ENCODE data around the gene TBC1D22A. TPM values are rescaled to one million over a fixed set of nuclear protein-coding genes. Genes with fewer than 3 reads are reported as not detected.

TBC1D22A gene
- polyA plus RNA-seq, 1 donor: 19.0 TPM

DNA sequence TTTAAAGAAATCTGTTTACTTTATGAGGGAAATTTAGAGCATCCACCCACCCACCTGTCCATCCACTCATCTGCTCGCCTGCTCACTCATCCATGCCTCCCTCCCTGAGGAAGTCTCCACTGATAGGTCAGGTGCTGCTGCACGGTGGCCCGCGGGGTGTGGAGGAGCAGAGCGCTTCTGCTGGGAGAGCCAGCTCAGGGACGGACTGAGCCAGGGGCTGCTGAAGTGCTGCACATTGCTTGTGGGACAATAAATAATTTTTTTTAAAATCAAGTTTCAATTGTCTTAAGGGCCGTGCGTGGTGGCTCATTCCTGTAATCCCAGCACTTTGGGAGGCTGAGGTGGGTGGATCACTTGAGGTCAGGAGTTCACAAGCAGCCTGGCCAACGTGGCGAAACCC, 148.9 kb downstream of the TBC1D22A start:
- DNase-seq: no peak

DNA sequence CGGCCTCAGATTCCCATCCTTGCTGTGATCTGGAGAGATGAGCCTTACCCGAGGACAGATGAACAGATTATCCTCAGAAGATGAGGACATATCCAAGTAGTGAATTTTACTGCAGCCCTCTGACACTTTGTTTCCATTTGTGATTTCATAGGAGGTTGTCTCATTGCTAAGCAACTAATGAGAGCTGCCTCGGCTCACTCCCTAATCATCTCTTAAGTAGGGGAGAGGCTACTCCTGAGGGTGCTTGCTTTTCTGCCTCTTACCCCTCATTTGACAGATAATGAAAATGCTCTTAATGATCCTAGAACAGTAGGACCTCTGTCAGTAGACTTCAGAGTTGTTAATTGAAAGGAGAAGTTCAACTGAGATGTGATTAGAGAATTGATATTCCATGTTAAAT, 150.9 kb downstream of the TBC1D22A start:
- no peak for DNase-seq

DNA sequence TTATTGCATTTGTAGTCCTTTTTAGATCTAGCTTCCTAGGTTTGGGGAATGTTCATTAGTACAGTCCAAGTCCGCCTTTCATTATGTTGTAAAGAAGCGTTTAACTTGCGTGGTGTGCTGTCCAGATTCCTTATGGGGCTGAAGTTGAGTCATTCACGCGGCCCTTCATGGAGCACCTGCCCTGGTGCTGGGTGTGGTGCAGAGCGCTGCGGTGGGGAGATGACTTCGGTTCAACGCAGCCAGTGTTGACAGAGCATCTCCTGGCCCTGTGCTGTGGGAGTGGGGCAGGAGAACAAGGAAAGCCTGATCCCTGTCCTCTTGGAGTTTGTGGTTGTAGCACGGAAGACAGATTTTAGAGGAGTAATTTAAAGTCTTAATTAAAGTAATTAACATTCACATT, 152.0 kb downstream of the TBC1D22A start:
- DNase-seq: no peak

DNA sequence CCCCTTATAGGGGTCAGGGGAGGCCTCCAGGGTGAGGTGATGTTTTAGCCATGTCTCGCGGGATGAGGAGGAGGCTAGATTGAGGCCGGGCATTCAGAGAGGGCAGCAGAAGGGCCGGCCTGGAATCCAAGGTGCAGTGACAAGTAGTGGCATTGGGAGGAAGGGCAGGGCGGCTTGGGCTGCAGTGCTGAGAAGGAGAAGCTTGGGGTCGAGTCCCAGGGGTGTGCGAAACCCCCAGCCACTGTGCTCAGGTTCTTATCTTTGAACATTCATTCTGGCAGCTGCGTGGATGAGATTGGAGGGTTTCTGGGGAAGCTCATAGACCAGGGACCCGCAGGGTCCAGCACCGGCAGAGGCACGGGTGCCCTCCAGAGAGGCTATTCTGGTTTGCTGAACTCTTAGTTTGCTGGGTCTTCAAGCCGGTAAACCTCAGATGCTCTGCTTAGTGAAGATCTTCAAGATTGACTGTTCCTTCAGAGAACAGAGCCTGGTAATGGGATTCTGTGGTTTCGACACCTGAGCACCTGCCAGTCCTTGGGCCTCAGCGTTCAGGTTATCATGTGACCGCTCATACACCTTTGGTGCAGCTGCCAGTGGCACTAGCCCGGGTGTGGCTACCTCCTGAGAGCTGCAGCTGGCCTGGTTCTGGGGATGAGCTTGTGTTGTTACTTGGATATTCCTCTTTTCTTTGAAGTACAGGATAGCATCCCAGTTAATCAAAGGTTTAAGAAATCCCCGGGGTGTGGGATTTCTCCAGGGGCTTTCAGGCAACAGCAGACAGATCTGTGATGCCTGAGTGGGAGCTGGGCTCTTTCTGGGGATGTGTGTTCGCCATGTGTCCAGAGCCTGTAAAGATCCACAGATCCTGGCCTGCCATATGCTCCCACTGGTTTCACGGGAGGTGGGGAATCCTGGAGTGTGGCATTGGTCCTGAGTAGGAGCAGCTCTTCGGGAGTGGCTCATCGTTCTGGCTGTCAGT, 152.8 kb downstream of the TBC1D22A start:
- DNase-seq: no peak

DNA sequence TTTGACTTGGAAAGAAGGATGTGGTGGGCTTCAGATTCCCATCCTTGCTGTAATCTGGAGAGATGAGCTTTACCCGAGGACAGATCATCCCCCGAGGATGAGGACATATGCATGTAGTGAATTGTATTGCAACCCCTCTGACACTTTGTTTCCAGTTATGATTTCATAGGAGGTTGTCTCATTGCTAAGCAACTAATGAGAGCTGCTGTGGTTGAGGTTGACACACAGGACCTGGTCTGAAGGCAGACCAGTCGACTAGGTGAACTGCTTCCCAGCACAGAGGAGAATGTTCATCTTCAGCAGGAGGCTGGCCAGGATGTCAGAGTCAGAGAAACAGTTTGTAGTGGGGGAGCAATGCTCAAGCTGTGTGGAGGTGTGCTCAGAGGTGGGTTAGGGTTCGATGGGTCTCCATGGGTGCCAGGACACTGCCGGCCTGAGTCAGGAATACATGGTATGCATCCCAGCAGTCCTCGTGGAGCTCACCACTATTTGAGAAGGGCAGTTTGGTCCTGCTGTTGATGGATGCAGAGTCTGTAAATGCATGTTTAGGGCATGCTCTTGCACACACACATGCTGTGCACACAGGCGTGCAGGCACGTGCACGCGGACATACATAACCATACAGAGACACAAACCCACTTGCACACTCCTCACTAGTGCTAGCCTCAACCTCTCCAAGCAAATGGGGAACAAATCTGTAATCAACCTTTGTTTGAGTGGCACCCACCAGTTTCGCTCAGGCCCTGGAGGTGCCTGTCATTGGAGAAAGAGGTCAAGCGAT, 153.7 kb downstream of the TBC1D22A start:
- no peak for DNase-seq

DNA sequence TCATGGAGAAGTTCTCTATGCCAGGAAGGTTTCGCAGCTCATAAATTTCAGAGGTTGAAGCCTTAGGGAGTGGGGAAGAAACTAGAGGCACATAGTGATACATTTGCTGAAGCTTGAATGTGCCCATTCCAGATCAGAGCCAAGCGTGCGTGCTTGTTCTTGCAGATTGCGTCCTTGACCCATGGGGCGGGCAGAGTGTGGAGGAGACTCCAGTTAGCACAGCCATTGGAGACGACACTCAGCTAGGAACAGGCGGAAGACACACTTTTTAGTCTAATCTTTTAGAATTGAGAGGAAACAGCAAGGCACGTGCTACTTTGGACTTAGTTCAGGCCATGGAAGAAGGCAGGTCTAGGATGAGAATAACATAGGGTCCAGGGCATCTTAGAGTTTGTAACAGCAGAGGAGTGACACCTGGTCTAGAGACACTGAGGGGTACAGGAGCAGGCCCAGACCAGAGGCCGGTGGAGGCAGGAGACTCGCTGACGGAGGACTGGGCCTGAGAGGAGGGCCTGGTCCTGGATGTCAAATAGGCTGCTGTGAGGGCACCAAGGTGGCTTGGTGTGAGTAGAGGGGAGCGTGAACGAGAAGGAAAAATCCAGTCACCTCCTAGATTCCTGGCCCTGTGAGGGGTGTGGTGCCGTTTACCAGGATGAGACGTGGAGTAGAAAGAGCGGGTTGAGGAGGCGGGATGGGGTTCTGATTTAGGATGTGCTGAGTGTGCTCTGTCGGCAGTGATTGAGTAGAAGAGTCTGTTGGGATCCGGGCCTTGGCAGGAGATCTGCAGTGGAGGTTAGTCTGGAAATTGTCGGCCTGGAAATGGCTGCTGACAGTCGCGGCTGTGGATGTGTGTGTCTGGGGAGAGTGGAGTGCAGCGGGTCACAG, 154.7 kb downstream of the TBC1D22A start:
- no peak for DNase-seq

DNA sequence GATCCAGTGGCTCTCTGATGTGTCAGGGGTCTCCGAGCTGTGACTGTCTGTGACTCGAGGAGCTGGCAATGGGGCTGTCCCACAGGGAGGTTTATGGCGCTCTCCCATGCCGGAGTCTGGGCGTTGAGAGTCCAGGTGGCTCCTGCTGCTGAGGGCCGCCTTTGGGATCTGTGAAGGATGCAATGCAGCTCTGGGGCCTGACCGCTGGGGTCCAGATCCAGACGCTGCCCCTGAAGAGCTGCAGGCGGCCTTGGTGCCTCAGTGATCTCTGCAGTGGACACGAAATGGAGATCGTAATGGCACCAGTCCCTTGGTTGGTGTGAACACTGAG, 155.3 kb downstream of the TBC1D22A start:
- DNase-seq: no peak

DNA sequence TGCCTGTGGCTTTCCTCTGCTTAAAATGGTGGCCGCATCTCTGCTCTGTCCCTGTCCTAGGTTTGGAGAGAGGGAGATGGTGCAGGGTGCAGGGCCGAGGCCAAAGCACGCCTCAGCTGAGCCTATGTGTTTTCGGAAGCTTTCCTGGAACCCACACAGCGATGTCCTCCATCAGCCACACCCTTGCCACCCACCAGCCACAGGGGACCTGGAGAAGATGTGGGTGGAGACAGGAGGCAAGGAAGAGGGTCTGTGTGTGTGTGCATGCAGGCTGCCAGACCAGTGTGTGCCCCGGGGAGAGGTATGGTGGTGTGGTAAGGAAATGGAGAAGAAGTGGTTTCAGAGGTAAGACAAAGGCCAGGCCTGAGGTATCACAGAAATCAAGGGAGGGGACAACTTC, 155.7 kb downstream of the TBC1D22A start:
- no peak for DNase-seq

DNA sequence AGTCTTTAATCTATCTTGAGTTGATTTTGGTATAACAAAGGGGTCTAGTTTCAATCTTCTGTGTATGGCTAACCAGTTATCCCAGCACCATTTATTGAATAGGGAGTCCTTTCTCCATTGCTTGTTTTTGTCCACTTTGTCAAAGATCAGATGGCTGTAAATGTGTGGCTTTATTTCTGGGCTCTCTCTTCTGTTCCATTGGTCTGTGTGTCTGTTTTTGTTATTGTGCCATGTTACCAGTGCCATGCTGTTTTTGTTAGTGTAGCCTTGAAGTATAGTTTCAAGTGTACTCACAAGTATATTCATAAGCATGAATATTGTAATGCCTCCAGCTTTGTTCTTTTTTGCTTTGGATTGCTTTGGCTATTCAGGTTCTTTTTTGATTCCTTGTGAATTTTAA, 159.6 kb downstream of the TBC1D22A start:
- DNase-seq: no peak

DNA sequence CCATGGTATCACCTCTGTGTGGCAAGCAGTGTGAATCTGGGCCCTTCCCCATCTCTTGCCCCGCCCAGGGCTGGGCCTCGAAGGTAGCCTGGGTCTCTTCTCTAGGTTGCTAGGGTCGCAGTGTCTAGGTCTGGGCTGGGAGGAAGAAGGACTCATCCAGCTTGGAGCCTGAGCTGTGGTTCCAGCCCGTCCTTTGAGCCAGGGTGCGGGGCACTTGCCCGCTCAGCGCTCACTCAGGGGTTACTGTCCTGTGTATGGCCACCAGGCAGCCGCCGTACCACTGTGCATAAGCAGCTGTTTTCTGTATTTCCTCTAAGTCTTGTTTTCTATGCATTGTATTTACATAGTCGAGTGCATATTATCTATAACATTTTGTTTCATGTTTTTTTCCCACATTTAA, 160.9 kb downstream of the TBC1D22A start:
- DNase-seq: no peak

DNA sequence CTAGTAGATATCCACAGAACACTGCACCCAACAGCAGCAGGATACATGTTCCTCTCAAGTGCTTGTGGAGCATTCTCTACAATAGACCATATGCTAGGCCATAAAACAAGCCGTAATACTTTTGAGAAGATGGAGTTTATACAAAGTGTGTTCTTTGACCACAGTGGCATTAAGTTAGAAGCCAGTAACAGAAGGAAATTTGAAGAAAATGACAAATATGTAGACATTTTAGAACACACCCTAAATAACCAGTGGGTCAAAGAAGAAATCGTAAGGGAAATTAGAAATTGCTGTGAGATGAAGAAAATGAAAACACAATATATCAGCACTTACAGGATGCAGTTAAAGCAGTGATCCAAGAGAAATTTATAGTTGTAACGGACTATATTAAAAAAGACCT, 163.4 kb downstream of the TBC1D22A start:
- DNase-seq: no peak

DNA sequence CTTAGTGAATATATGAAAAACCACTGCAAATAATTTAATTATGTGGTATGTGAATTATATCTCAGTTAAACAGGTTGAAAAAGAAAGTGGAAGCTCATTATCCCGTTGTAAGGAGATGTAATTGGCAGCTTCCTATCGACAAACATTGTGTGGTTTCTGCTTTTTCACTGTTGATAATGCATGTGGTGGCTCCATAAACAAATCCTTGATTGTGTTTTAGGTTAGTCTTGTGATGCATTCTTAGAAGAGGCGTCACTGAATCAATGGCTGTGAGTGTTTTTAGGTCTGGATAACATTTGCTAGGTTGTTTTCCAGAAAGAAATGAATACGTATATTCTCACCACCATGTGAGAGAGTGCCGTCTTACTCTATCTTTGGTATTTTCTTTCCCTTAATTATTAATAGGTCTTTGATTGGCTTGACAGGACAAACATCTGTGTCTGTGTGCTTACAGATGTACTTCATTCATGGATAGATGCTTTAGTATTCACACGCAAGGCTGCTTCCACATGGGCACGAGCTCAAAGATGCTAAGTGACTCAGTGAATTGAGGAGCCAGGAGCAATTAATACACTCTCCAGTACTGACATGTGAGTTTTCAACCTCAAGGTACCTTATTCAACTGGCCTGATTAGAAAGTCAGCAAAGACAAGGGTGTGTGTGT, 166.7 kb downstream of the TBC1D22A start:
- no peak for DNase-seq

DNA sequence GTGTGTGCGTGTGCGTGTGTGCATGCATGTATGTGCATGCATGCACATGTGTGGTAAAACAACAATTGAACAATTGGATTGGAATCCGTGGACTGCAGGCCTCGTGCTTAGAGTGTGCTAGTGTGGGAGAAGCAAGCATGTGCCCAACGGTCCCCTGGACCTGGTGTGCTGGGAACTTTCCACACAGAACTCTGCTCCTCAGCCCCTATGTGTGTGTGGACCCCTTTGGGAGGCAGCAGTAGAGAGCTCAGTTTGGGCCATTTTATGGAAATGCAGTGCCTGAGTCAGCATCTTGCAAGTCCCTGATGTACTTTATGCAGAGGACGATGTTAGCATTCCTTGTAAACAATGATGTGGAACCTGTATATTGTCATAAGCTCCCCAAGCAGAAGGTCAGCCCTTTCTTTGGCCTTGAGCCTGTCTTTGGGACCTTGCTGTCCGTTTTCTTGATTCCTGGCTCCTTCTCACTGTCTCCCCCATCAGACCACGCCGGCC, 167.3 kb downstream of the TBC1D22A start:
- DNase-seq: no peak

DNA sequence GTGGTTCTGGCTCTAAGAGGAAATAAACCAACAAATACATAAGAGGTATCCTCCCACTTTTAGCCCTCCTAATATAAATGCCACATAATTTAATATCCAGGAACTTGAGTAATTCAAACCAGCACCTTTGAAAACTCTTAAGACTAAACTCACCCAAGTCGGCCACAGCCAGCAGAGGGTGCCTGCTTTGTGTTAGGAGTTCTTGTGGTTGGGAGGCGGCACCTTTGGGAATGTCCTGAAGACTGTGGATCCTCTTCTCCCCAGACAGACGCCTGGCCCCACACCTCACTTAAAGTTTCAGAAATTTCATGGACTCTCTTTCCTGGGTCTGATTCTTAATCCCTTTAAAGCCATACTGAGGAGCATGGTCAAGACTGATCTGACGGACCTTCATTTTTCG, 169.0 kb downstream of the TBC1D22A start:
- DNase-seq: no peak

DNA sequence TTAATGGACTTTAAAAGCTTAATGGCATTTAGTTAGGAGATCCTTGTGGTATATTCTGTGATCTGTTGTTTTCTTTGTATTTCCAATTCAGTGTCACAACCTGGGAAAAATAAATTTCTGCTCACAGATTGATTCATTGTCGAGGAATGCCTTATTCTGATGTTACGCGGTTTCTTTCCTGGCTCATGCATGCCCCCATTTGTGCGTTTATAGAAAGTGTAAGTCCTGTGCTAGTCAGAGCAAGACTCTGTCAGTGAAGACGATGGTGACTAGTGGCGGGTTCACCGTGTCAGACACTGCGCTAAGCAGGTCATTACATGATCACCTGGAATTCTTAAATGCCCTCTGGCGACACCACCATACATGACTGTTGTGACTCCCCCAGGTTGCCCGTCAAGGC, 169.4 kb downstream of the TBC1D22A start:
- DNase-seq: no peak

DNA sequence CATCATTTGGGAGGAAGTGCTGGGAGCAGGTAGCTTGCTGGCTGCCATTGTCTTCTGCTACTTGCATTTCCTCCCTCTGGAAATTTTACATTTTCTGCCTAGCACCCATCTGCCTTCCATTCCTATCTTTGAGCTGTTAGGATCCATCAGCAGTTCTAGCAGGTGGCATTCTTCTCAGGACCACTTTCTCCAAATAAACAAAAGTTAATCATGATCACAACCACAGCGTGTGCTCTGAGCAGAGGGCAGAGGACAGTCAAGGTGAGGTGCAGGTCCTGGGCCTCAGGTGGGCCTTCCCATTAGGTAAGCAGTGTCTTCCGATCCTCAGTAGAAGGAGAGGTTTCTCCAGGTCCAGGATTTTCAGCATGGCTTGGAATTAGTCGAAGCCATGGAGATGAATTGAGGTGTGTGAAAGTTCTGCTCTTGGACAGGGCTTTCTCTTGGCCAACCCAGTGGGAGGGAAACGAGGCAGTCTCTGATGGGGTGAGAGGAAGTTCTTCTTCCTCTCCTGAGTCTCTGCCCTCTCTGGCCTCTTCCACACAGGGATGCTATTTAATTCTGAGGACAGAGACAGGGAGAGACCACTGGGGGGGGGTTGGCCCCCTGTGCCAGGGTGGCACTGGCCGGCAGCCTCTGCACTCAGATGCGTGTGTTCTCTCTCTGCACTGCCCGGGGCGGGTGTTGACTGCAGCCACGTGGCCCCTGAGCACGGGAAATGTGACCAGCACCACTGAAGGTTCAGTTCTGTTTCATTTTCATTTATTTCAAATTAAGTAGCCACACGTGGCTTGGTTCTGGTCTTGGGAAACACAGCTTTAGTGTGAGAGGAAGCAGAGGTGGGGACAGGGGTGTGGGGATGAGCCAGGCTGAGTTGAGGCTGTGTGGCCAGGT, 170.8 kb downstream of the TBC1D22A start:
- no peak for DNase-seq

DNA sequence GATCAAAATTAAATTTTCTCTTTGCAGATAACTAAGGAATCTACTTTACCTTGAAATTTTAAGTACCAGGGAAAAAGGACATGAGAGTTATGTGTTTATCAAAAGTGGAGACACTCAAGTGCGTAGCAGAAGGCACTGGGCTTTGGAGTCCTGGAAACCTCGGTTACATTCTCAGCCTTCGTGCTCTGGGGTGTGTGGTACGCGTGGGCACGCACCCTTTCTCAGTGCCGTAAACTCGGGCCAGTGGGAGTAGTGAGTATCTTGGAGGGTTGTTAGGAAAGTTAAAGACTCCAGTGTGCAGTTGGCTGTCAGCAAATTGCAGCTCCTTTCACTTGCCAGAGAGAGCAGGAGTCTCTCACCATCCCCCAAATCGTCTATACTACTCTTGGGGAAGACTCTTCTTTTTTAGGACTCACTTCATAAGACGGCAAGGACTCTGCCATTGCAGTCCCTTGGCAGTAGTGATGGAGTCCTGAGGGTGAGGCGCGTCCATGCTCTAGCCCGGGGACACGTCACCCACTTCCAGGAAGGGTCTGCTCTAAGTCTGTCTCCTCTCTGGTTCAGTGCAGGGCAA, 171.8 kb downstream of the TBC1D22A start:
- DNase-seq: no peak

DNA sequence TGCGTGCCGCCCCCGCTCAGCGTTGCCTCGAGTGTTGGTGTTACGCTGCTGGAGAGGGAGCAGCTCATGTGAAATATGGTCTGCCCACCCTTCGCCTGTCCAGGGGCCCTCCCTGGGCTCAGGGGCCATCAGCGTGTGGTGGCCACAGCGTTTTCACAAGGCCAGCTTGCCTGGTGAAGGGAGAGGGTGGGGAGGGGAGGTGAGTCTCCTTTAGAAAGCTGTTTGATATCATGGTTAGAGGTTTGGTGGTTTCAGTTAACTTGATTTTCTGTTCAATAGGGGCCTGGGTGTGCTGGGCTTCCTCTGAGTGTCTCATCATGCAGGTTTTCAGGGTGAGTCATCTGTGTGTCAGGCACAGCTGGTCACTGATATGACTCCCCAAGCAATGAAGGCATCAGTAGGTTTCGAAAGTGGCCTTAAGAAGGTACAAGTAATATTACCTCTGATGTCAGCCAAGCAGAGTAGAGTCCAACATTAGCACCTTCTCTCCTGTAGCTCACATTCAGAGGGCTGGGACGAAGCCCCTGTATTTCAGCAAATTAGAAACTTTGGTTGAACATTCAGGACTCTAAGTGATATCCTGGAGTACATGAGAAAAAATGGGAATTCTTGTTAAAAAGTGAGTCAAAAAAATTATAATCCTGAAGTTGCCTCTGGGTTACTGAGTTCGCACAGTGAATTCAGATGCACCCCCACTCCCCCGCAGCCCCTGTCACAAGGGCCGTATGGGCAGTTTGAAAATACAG, 172.5 kb downstream of the TBC1D22A start:
- DNase-seq: no peak

DNA sequence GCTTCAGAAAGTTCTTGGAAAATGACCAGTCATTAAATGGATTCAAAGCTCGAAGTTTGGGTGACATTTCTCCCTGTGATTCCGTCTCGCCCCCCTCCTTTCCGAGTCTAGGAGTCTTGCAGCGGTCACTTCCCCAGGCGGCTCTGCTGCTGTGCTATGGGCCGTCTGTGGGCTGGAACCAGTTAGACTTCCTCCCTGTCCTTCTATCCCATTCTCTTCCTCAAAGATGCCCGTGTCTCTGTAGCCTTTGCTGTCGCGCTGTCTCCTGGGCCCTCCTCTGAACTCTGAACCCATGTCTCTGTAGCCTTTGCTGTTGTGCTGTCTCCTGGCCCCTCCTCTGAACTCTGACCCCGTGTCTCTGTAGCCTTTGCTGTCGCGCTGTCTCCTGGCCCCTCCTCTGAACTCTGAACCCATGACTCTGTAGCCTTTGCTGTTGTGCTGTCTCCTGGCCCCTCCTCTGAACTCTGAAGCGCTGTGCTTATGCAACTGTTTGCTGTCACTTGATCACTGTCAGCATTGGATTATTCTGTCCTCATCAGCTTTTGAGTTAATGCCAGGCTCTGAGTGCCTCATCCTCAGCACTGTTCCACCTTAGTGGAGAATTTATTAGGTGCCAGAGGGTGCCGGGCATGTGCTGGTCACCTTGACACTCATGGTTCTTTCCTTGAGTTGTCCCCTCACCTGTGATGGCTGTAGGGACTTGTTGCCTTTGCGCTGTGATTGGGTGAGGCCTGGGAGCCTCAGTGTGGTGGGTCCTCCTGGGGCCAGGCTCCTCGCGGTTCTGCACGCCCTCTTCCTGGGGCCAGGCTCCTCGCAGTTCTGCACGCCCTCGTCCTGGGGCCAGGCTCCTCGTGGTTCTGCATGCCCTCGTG, 173.3 kb downstream of the TBC1D22A start:
- DNase-seq: no peak

Data from hindlimb muscle (tissue), 1 donor.